ENCODE results near the gene TBX10.

- no peak for TF ChIP-seq EZH2 (IDR thresholded peaks at IDR 0.05; ENCODE audit: low read depth, low read length, severe bottlenecking)
- no peak for TF ChIP-seq SP1 (IDR thresholded peaks at IDR 0.05; ENCODE audit: low read depth, low read length)
- TF ChIP-seq TCF12 (IDR thresholded peaks at IDR 0.05; ENCODE audit: low read depth, low read length): no peak
- TF ChIP-seq POLR2A (IDR thresholded peaks at IDR 0.05; ENCODE audit: control extremely low read depth in 1 of 2, low read depth in 2 of 2, low read length in 2 of 2): no peak
- no peak for TF ChIP-seq E2F6 (IDR thresholded peaks at IDR 0.05)
- no peak for TF ChIP-seq CTCF (IDR thresholded peaks at IDR 0.05; ENCODE audit: control extremely low read depth in 1 of 3, insufficient read depth in 1 of 3, low read depth in 1 of 3, low read length in 3 of 3)
Measured at GRCh38 chr11:67664213-67664585, 24.6 kb upstream of the TBX10 start.
